Ureter (tissue), 1 donor: ENCODE data around the gene DAZAP1. TPM values are rescaled to one million over a fixed set of nuclear protein-coding genes. Genes with fewer than 3 reads are reported as not detected.

Source experiments
- total RNA-seq: library from RNA; stranded (reverse); gene quantifications from one replicate; pipeline ENCODE4 v1.2.4, GENCODE V29; 2023
- donor health status: DM: yes; HTN: yes; CAD: no.

The DAZAP1 gene
- total RNA-seq, 1 donor from 2014 or later, result 137 TPM

Other genes starting within 250 kb of the DAZAP1 start
- gene SBNO2, start 233.3 kb upstream of the DAZAP1 start, total RNA-seq, result 122 TPM
- 51.2 TPM for gene STK11, start 201.8 kb upstream of the DAZAP1 start, total RNA-seq
- gene CBARP, start 169.6 kb upstream of the DAZAP1 start, total RNA-seq, result 0.73 TPM
- 144 TPM for gene ATP5F1D, start 165.8 kb upstream of the DAZAP1 start, total RNA-seq
- gene MIDN, start 159.0 kb upstream of the DAZAP1 start, total RNA-seq, result 121 TPM
- 524 TPM for gene CIRBP, start 138.3 kb upstream of the DAZAP1 start, total RNA-seq
- 47.5 TPM for gene FAM174C, start 132.1 kb upstream of the DAZAP1 start, total RNA-seq
- gene EFNA2, start 121.7 kb upstream of the DAZAP1 start, total RNA-seq, result 0.70 TPM
- 93.5 TPM for gene NDUFS7, start 23.7 kb upstream of the DAZAP1 start, total RNA-seq
- gene GAMT, start 6.0 kb upstream of the DAZAP1 start, total RNA-seq, result 9.3 TPM
- gene RPS15, start 30.8 kb downstream of the DAZAP1 start, total RNA-seq, result 1,085 TPM
- gene APC2, start 42.5 kb downstream of the DAZAP1 start, total RNA-seq, result 0.26 TPM
- 23.9 TPM for gene C19orf25, start 71.6 kb downstream of the DAZAP1 start, total RNA-seq
- gene PCSK4, start 82.8 kb downstream of the DAZAP1 start, total RNA-seq, result 4.5 TPM
- 50.0 TPM for gene REEP6, start 83.6 kb downstream of the DAZAP1 start, total RNA-seq
- gene ADAMTSL5, start 105.4 kb downstream of the DAZAP1 start, total RNA-seq, result 12.5 TPM
- not detected for gene PLK5, start 116.5 kb downstream of the DAZAP1 start, total RNA-seq
- gene MEX3D, start 160.7 kb downstream of the DAZAP1 start, total RNA-seq, result 21.7 TPM
- 60.7 TPM for gene MBD3, start 185.3 kb downstream of the DAZAP1 start, total RNA-seq
- gene UQCR11, start 197.9 kb downstream of the DAZAP1 start, total RNA-seq, result 197 TPM
- gene TCF3, start 245.0 kb downstream of the DAZAP1 start, total RNA-seq, result 56.2 TPM